SK-N-SH (cell line): ENCODE measurements around the gene DROSHA. TPM values are rescaled to one million over a fixed set of nuclear protein-coding genes. Genes with fewer than 3 reads are reported as not detected.

Source experiments
- CTCF ChIA-PET: fragments of 300-600, 350-600 bp; formaldehyde crosslinking; extraction: SDS; loops from one replicate; lab custom pipeline; 2021; lab: Yijun Ruan, JAX
- POLR2A ChIA-PET: fragments of 350-600 bp; sonication (Branson Sonifier 250); formaldehyde crosslinking; extraction: SDS; loops from one replicate; lab custom pipeline; 2020; ENCODE audit warnings: antibody characterized with exemption, inconsistent platforms; lab: Yijun Ruan, JAX
- DNase-seq: peaks from one replicate; pipeline ENCODE4 v3.0.0; 2012
- H2AFZ ChIP-seq: fragments of 200-600 bp; sonication (generic); 2 replicates; pipeline ENCODE4 v1.8.1; 2016; ENCODE audit warnings: antibody characterized with exemption, mild to moderate bottlenecking, low read depth
- H3F3A ChIP-seq: fragments of 200-600 bp; sonication (generic); replicated peaks from 2 replicates; pipeline ENCODE3; 2016; ENCODE audit warnings: antibody characterized with exemption, mild to moderate bottlenecking; ENCODE audit not compliant: insufficient read depth
- H3K27ac ChIP-seq, 2 experiments: fragments of 200-500 bp in 1 of 2; fragments of 200-600 bp in 1 of 2; sonication (Bioruptor generic) in 1 of 2; sonication (generic), shearing (Covaris generic) in 1 of 2; 2 replicates each; pipeline versions ENCODE4 v1.5.1 to v1.6.1; 2014 to 2016; ENCODE audit warnings: low read depth in 2 of 2, inconsistent platforms in 1 of 2, low read length in 1 of 2, mild to moderate bottlenecking in 1 of 2, mixed read lengths in 1 of 2
- H3K27me3 ChIP-seq: fragments of 200-600 bp; sonication (generic), shearing (Covaris generic); 2 replicates; pipeline ENCODE4 v1.6.1; 2016; ENCODE audit warnings: mixed run types; ENCODE audit not compliant: insufficient read depth
- H3K36me3 ChIP-seq, 2 experiments: fragments of 200-500 bp in 1 of 2; fragments of 200-600 bp in 1 of 2; sonication (Bioruptor generic) in 1 of 2; sonication (generic) in 1 of 2; replicated peaks in 1 of 2; 2 replicates each; pipeline versions ENCODE3 to v1.5.1; 2014 to 2016; ENCODE audit warnings: low read length in 1 of 2, mild to moderate bottlenecking in 1 of 2; ENCODE audit not compliant: insufficient read depth in 2 of 2, control insufficient read depth in 1 of 2
- H3K4me1 ChIP-seq, 2 experiments: fragments of 200-500 bp in 1 of 2; fragments of 200-600 bp in 1 of 2; sonication (Bioruptor generic) in 1 of 2; sonication (generic), shearing (Covaris generic) in 1 of 2; 2 replicates each; pipeline versions ENCODE4 v1.5.1 to v1.6.1; 2014 to 2016; ENCODE audit warnings: low read depth in 1 of 2, low read length in 1 of 2, mixed run types in 1 of 2; ENCODE audit not compliant: insufficient read depth in 2 of 2, control insufficient read depth in 1 of 2
- H3K4me2 ChIP-seq: fragments of 200-600 bp; sonication (generic), shearing (Covaris generic); 2 replicates; pipeline ENCODE4 v1.6.1; 2017; ENCODE audit warnings: mixed run types
- H3K4me3 ChIP-seq, 2 experiments: fragments of 200-500 bp in 1 of 2; fragments of 200-600 bp in 1 of 2; sonication (Bioruptor generic) in 1 of 2; sonication (generic), shearing (Covaris generic) in 1 of 2; 2 replicates each; pipeline versions ENCODE4 v1.5.1 to v1.8.1; 2014 to 2016; ENCODE audit warnings: low read depth in 2 of 2, inconsistent platforms in 1 of 2, low read length in 1 of 2, mild to moderate bottlenecking in 1 of 2, mixed read lengths in 1 of 2, moderate library complexity in 1 of 2
- H3K79me2 ChIP-seq: fragments of 200-600 bp; sonication (generic); 2 replicates; pipeline ENCODE4 v1.8.1; 2017; ENCODE audit warnings: mild to moderate bottlenecking; ENCODE audit not compliant: insufficient read depth
- H3K9ac ChIP-seq: fragments of 200-600 bp; sonication (generic); 2 replicates; pipeline ENCODE4 v1.6.1; 2017; ENCODE audit warnings: mixed run types
- H3K9me2 ChIP-seq: fragments of 200-600 bp; sonication (generic); 2 replicates; pipeline ENCODE4 v1.6.1; 2017; ENCODE audit warnings: mixed run types
- H3K9me3 ChIP-seq: fragments of 200-600 bp; sonication (generic); 2 replicates; pipeline ENCODE4 v1.6.1; 2017; ENCODE audit warnings: mixed run types, mild to moderate bottlenecking, moderate library complexity
- H4K20me1 ChIP-seq: fragments of 200-600 bp; sonication (generic); 2 replicates; pipeline ENCODE4 v1.6.1; 2017; ENCODE audit warnings: mild to moderate bottlenecking, mixed run types; ENCODE audit not compliant: insufficient read depth
- CHD2 ChIP-seq: fragments of 150-350 bp; IDR thresholded peaks from 2 replicates; pipeline ENCODE4 v1.6.1; 2018; ENCODE audit warnings: low read length; ENCODE audit not compliant: partially characterized antibody
- ELF1 ChIP-seq: IDR thresholded peaks from 2 replicates; pipeline ENCODE4 v1.4.0; 2012
- EZH2phosphoT487 ChIP-seq: fragments of 200-600 bp; sonication (generic); IDR thresholded peaks from 2 replicates; pipeline ENCODE4 v1.6.1; 2017; ENCODE audit warnings: low read depth, mixed run types, mild to moderate bottlenecking, antibody characterized with exemption, moderate library complexity, borderline replicate concordance
- FOSL2 ChIP-seq: IDR thresholded peaks from 2 replicates; pipeline ENCODE4 v1.4.0; 2012; ENCODE audit warnings: low read depth, mild to moderate bottlenecking, moderate library complexity, borderline replicate concordance
- FOXJ3 ChIP-seq: sonication (generic); formaldehyde crosslinking; IDR thresholded peaks from 2 replicates; pipeline ENCODE4 v1.5.1; 2020; ENCODE audit warnings: mild to moderate bottlenecking, missing genetic modification reagents
- FOXM1 ChIP-seq: IDR thresholded peaks from 2 replicates; pipeline ENCODE4 v1.4.0; 2012; ENCODE audit warnings: low read depth, mild to moderate bottlenecking
- GABPA ChIP-seq: IDR thresholded peaks from 2 replicates; pipeline ENCODE4 v1.4.0; 2012; ENCODE audit warnings: low read depth, mild to moderate bottlenecking
- GATA2 ChIP-seq: sonication (generic); formaldehyde crosslinking; IDR thresholded peaks from 2 replicates; pipeline ENCODE4 v1.5.0; 2020; ENCODE audit warnings: mild to moderate bottlenecking, missing genetic modification reagents
- MEF2A ChIP-seq: IDR thresholded peaks from 2 replicates; pipeline ENCODE4 v1.4.0; 2012; ENCODE audit warnings: low read depth, borderline replicate concordance
- MXI1 ChIP-seq: IDR thresholded peaks from 2 replicates; pipeline ENCODE4 v1.6.1; 2012; ENCODE audit warnings: mild to moderate bottlenecking, low read depth, low read length, improper control_type of control experiment
- PBX3 ChIP-seq: IDR thresholded peaks from 2 replicates; pipeline ENCODE4; 2012
- SIN3A ChIP-seq: IDR thresholded peaks from 2 replicates; pipeline ENCODE4 v1.6.1; 2012; ENCODE audit warnings: low read depth, mild to moderate bottlenecking, low read length, moderate library complexity, borderline replicate concordance
- TCF12 ChIP-seq: IDR thresholded peaks from 2 replicates; pipeline ENCODE4 v1.4.0; 2012
- TEAD4 ChIP-seq: IDR thresholded peaks from 2 replicates; pipeline ENCODE4 v1.4.0; 2012; ENCODE audit warnings: mild to moderate bottlenecking, borderline replicate concordance; ENCODE audit not compliant: insufficient read depth
- USF1 ChIP-seq: IDR thresholded peaks from 2 replicates; pipeline ENCODE4 v1.4.0; 2012; ENCODE audit warnings: low read depth, borderline replicate concordance
- WGBS: methylation state at CpG from one replicate; pipeline ENCODE4 v1.1.6; 2017; ENCODE audit warnings: low lambda C conversion rate; 5-methylcytosine and 5-hydroxymethylcytosine counted together
- polyA plus RNA-seq, 3 experiments: library from polyadenylated mRNA; depleted of rRNA; stranded (reverse); fragments of >200 nt; gene quantifications; 2 replicates each; pipeline ENCODE4 v1.2.3, GENCODE V29; 2012
- TF ChIP-seq, protein P1 (sequence below): fragments of 200-600 bp; sonication (generic); IDR thresholded peaks from 2 replicates; pipeline ENCODE4 v1.6.1; 2017; ENCODE audit warnings: antibody characterized with exemption, mild to moderate bottlenecking, moderate library complexity
- TF ChIP-seq, protein P2 (sequence below): IDR thresholded peaks from 2 replicates; pipeline ENCODE4 v1.6.1; 2012; ENCODE audit warnings: mild to moderate bottlenecking, low read depth, low read length, moderate library complexity
- TF ChIP-seq, protein P3 (sequence below): IDR thresholded peaks from 2 replicates; pipeline ENCODE4 v1.4.0; 2012; ENCODE audit warnings: low read depth
- TF ChIP-seq, protein P4 (sequence below): fragments of 150-350 bp; IDR thresholded peaks from 2 replicates; pipeline ENCODE4 v1.6.1; 2017; ENCODE audit warnings: antibody characterized with exemption, low read length, low read depth, borderline replicate concordance

The DROSHA gene
- polyA plus RNA-seq, 1 of the 3 experiments (the other 2 are of a cell fraction), result 49.3 TPM

GRCh38 chr5:31427724-31428309 is 104.1 kb downstream of the DROSHA start:
- 97% methylated on average over 1 of the region's 1 CpG for WGBS
- no peak overlapping the region for H3K27ac ChIP-seq

More at GRCh38 chr5:31427724-31428309, 104.1 kb downstream of the DROSHA start:
- Histone ChIP-seq H3K9me2 (no peaks in the 10 kb centered on the region), H3K79me2 (no peaks in the 10 kb centered on the region), H3K4me2 (no peak overlapping the region), H3K4me3 (no peak overlapping the region), H3K4me1 (peaks cover 0 to 4% of the 10 kb centered on the region in 2 experiments; a peak in 2 of 4 replicates), H3K9me3 (no peaks in the 10 kb centered on the region), H4K20me1 (no peaks in the 10 kb centered on the region), H3F3A (no peaks in the 10 kb centered on the region)
- ChIA-PET CTCF (no interaction called here), POLR2A (interaction anchor here (0.7 kb wide), 1 partner anchor 196 kb away, joined by 5 read pairs; no protein-coding TSS in a partner anchor)
- TF ChIP-seq TCF12 (no peak), EZH2phosphoT487 (no peak), FOSL2 (no peak), ELF1 (no peak), GABPA (no peak), FOXJ3 (CRISPR knock-in tag) (no peak), USF1 (no peak), MEF2A (no peak), CHD2 (no peak), PBX3 (no peak), TEAD4 (no peak), MXI1 (no peak), FOXM1 (no peak), GATA2 (no peak), SIN3A (no peak)
- TF ChIP-seq, protein P1, sequence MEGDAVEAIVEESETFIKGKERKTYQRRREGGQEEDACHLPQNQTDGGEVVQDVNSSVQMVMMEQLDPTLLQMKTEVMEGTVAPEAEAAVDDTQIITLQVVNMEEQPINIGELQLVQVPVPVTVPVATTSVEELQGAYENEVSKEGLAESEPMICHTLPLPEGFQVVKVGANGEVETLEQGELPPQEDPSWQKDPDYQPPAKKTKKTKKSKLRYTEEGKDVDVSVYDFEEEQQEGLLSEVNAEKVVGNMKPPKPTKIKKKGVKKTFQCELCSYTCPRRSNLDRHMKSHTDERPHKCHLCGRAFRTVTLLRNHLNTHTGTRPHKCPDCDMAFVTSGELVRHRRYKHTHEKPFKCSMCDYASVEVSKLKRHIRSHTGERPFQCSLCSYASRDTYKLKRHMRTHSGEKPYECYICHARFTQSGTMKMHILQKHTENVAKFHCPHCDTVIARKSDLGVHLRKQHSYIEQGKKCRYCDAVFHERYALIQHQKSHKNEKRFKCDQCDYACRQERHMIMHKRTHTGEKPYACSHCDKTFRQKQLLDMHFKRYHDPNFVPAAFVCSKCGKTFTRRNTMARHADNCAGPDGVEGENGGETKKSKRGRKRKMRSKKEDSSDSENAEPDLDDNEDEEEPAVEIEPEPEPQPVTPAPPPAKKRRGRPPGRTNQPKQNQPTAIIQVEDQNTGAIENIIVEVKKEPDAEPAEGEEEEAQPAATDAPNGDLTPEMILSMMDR, result no peak
- TF ChIP-seq, protein P2, sequence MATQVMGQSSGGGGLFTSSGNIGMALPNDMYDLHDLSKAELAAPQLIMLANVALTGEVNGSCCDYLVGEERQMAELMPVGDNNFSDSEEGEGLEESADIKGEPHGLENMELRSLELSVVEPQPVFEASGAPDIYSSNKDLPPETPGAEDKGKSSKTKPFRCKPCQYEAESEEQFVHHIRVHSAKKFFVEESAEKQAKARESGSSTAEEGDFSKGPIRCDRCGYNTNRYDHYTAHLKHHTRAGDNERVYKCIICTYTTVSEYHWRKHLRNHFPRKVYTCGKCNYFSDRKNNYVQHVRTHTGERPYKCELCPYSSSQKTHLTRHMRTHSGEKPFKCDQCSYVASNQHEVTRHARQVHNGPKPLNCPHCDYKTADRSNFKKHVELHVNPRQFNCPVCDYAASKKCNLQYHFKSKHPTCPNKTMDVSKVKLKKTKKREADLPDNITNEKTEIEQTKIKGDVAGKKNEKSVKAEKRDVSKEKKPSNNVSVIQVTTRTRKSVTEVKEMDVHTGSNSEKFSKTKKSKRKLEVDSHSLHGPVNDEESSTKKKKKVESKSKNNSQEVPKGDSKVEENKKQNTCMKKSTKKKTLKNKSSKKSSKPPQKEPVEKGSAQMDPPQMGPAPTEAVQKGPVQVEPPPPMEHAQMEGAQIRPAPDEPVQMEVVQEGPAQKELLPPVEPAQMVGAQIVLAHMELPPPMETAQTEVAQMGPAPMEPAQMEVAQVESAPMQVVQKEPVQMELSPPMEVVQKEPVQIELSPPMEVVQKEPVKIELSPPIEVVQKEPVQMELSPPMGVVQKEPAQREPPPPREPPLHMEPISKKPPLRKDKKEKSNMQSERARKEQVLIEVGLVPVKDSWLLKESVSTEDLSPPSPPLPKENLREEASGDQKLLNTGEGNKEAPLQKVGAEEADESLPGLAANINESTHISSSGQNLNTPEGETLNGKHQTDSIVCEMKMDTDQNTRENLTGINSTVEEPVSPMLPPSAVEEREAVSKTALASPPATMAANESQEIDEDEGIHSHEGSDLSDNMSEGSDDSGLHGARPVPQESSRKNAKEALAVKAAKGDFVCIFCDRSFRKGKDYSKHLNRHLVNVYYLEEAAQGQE, result no peak
- TF ChIP-seq, protein P3, sequence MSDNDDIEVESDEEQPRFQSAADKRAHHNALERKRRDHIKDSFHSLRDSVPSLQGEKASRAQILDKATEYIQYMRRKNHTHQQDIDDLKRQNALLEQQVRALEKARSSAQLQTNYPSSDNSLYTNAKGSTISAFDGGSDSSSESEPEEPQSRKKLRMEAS, result no peak
- TF ChIP-seq, protein P4, sequence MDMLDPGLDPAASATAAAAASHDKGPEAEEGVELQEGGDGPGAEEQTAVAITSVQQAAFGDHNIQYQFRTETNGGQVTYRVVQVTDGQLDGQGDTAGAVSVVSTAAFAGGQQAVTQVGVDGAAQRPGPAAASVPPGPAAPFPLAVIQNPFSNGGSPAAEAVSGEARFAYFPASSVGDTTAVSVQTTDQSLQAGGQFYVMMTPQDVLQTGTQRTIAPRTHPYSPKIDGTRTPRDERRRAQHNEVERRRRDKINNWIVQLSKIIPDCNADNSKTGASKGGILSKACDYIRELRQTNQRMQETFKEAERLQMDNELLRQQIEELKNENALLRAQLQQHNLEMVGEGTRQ, result no peak
- TF ChIP-seq, all 33 proteins: peak for 0
- Histone ChIP-seq H3K9ac (no peak overlapping the region), H3K36me3 (peaks cover 59 to 66% of the 10 kb centered on the region in 2 experiments), H2AFZ (no peak overlapping the region), H3K27me3 (no peaks in the 10 kb centered on the region)
- no peak for DNase-seq
